GM18511 (cell line): ENCODE data around the gene TBC1D22A.
"Not testable (repeated sequence)": the region's sequence is repeated elsewhere in the genome, so short reads cannot be mapped to it uniquely, and the experiment has no call there.

Source experiments
- ATAC-seq: cut with Tn5 transposase; IDR thresholded peaks from one replicate; pipeline ENCODE4 v1.9.1; 2021; ENCODE audit warnings: mild to moderate bottlenecking, moderate library complexity; ENCODE audit not compliant: unreplicated experiment

The TBC1D22A gene

GRCh38 chr22:47156352-47157092, 394.1 kb downstream of the TBC1D22A start:
- no peak for ATAC-seq

- ATAC-seq, result no peak
Measured at GRCh38 chr22:47157093-47157420, 394.6 kb downstream of the TBC1D22A start.

GRCh38 chr22:47157486-47158270, 395.2 kb downstream of the TBC1D22A start:
- no peak for ATAC-seq

GRCh38 chr22:47158457-47158856, 396.0 kb downstream of the TBC1D22A start:
- ATAC-seq, result no peak

GRCh38 chr22:47159592-47159991, 397.1 kb downstream of the TBC1D22A start:
- no peak for ATAC-seq

- no peak for ATAC-seq
Measured at GRCh38 chr22:47160141-47160541, 397.7 kb downstream of the TBC1D22A start.

- no peak for ATAC-seq
Measured at GRCh38 chr22:47160781-47161520, 398.5 kb downstream of the TBC1D22A start.

GRCh38 chr22:47161631-47162030, 399.2 kb downstream of the TBC1D22A start:
- ATAC-seq, result no peak

GRCh38 chr22:47162865-47163264, 400.4 kb downstream of the TBC1D22A start:
- ATAC-seq, result no peak

- no peak for ATAC-seq
Measured at GRCh38 chr22:47163481-47163855, 401.0 kb downstream of the TBC1D22A start.

- ATAC-seq, result no peak
Measured at GRCh38 chr22:47163856-47164513, 401.5 kb downstream of the TBC1D22A start.

- no peak for ATAC-seq
Measured at GRCh38 chr22:47164514-47165337, 402.3 kb downstream of the TBC1D22A start.

- no peak for ATAC-seq
Measured at GRCh38 chr22:47165338-47166032, 403.0 kb downstream of the TBC1D22A start.

- ATAC-seq, result no peak
Measured at GRCh38 chr22:47166033-47166404, 403.6 kb downstream of the TBC1D22A start.

GRCh38 chr22:47166446-47167016, 404.1 kb downstream of the TBC1D22A start:
- ATAC-seq, result no peak

GRCh38 chr22:47167056-47167455, 404.6 kb downstream of the TBC1D22A start:
- no peak for ATAC-seq

- ATAC-seq, result not testable (repeated sequence)
Measured at GRCh38 chr22:47167921-47168320, 405.5 kb downstream of the TBC1D22A start.

- no peak for ATAC-seq
Measured at GRCh38 chr22:47168441-47168840, 406.0 kb downstream of the TBC1D22A start.
